Gastrocnemius medialis (tissue), 4 donors: ENCODE measurements around the gene MAB21L2.

ENCODE experiments used
- CTCF ChIP-seq, 5 experiments: fragments of 450-650 bp in 3 of 5; fragments of 200-600 bp in 2 of 5; sonication (generic) in 2 of 5; IDR thresholded peaks in 4 of 5; conservative IDR thresholded peaks in 1 of 5; 1 replicate in 4 of 5; 2 replicates in 1 of 5; pipeline ENCODE4 v1.5.1; 2016 to 2019; ENCODE audit warnings: antibody characterized with exemption in 5 of 5, mild to moderate bottlenecking in 3 of 5, moderate library complexity in 3 of 5
- POLR2A ChIP-seq, 2 donors: fragments of 450-650 bp; IDR thresholded peaks; one replicate each; pipeline ENCODE4 v1.6.1; 2017; ENCODE audit warnings: antibody characterized with exemption in 2 of 2, mild to moderate bottlenecking in 2 of 2, moderate library complexity in 2 of 2

- TF ChIP-seq CTCF (IDR thresholded peaks at IDR 0.05 in 4 of 5, conservative IDR thresholded peaks at IDR 0.05 in 1 of 5) (no peak), POLR2A (IDR thresholded peaks at IDR 0.05) (no peak)
Observed at GRCh38 chr4:150628073-150628472, 46.1 kb downstream of the MAB21L2 start.
